Measurements from ENCODE around the gene RSPRY1. TPM values are rescaled to one million over a fixed set of nuclear protein-coding genes. Genes with fewer than 3 reads are reported as not detected.

The RSPRY1 gene
- polyA plus RNA-seq, 2 of the 4 experiments (the other 2 are of a cell fraction): 32.2 to 50.0 TPM

- Histone ChIP-seq H3K27ac (no peak overlapping the region), H3K4me1 (no peaks in the 10 kb centered on the region), H3K4me3 (no peak overlapping the region), H3K4me2 (no peak overlapping the region), H3K9me3 (no peaks in the 10 kb centered on the region)
- DNase-seq (ENCODE audit: low read depth in 1 of 2, low spot score in 1 of 2) (no peak), FAIRE-seq (no peak), ATAC-seq (no peak)
- CTCF ChIA-PET: interaction anchor here (1.2 to 2.8 kb wide), 4 partner anchors 10 to 191 kb away, joined by 3 to 7 read pairs (median 4); partner anchors contain the start of gene CPNE2
- WGBS (ENCODE audit: missing lambda C conversion rate): 89% methylated on average over 4 of the region's 4 CpGs
- TF ChIP-seq EHF (CRISPR knock-in tag; IDR thresholded peaks at IDR 0.05): no peak
- no peak for TF ChIP-seq E2F6 (IDR thresholded peaks at IDR 0.05; ENCODE audit: borderline replicate concordance, low read depth)
- no peak for TF ChIP-seq MAFK (IDR thresholded peaks at IDR 0.05; ENCODE audit: partially characterized antibody)
- no peak for TF ChIP-seq NR3C1 (IDR thresholded peaks at IDR 0.05)
- no peak for TF ChIP-seq ZNF302 (CRISPR knock-in tag; IDR thresholded peaks at IDR 0.05)
- TF ChIP-seq ZC3H11A (IDR thresholded peaks at IDR 0.05): no peak
- POLR2A ChIA-PET: no interaction called here
Measured at GRCh38 chr16:57156351-57156703, 29.8 kb upstream of the RSPRY1 start.

GRCh38 chr16:57157533-57157932, 28.6 kb upstream of the RSPRY1 start:
- ChIA-PET CTCF (interaction anchor here (1.1 to 1.2 kb wide), 2 partner anchors 9 to 11 kb away, joined by 3 read pairs; no protein-coding TSS in a partner anchor), POLR2A (no interaction called here)
- Histone ChIP-seq H3K9me3 (no peaks in the 10 kb centered on the region), H3K4me3 (no peak overlapping the region), H3K27ac (no peak overlapping the region), H3K4me1 (no peaks in the 10 kb centered on the region), H3K4me2 (no peak overlapping the region)
- FAIRE-seq: no peak
- no peak for TF ChIP-seq JUNB (IDR thresholded peaks at IDR 0.05)
- no peak for TF ChIP-seq BCL3 (IDR thresholded peaks at IDR 0.05)
- no peak for TF ChIP-seq SMC3 (IDR thresholded peaks at IDR 0.05)
- no peak for TF ChIP-seq KDM5A (IDR thresholded peaks at IDR 0.05)
- TF ChIP-seq CBX8 (IDR thresholded peaks at IDR 0.05): no peak
- no peak for TF ChIP-seq BHLHE40 (IDR thresholded peaks at IDR 0.05; ENCODE audit: low read depth, low read length)
- TF ChIP-seq GATA3 (IDR thresholded peaks at IDR 0.05; ENCODE audit: borderline replicate concordance): no peak
- TF ChIP-seq HOXB5 (CRISPR knock-in tag; IDR thresholded peaks at IDR 0.05): no peak
- TF ChIP-seq EHF (CRISPR knock-in tag; IDR thresholded peaks at IDR 0.05): no peak
- TF ChIP-seq CTCF (IDR thresholded peaks at IDR 0.05): no peak
- TF ChIP-seq TP53 (CRISPR knock-in tag; IDR thresholded peaks at IDR 0.05): no peak
- no peak for TF ChIP-seq E2F6 (IDR thresholded peaks at IDR 0.05; ENCODE audit: borderline replicate concordance, low read depth)
- no peak for ATAC-seq
- DNase-seq (ENCODE audit: low read depth in 1 of 2, low spot score in 1 of 2): no peak
- WGBS (ENCODE audit: missing lambda C conversion rate): 97% methylated on average over 1 of the region's 1 CpG

GRCh38 chr16:57159447-57159846, 26.7 kb upstream of the RSPRY1 start:
- CTCF ChIA-PET: interaction anchor here (1.0 to 2.3 kb wide), 2 partner anchors 8 to 15 kb away, joined by 5 to 7 read pairs; no protein-coding TSS in a partner anchor
- no peak for FAIRE-seq

More at GRCh38 chr16:57159447-57159846, 26.7 kb upstream of the RSPRY1 start:
- H3K4me3 ChIP-seq: no peak overlapping the region
- no peak for DNase-seq (ENCODE audit: low read depth in 1 of 2, low spot score in 1 of 2)
- no peaks in the 10 kb centered on the region for H3K9me3 ChIP-seq
- no peak for ATAC-seq
- no peaks in the 10 kb centered on the region for H3K4me1 ChIP-seq
- H3K4me2 ChIP-seq: no peak overlapping the region
- no peak overlapping the region for H3K27ac ChIP-seq
- TF ChIP-seq CBX8 (IDR thresholded peaks at IDR 0.05) (no peak), MAFK (IDR thresholded peaks at IDR 0.05; ENCODE audit: partially characterized antibody) (no peak), POLR2A (IDR thresholded peaks at IDR 0.05; ENCODE audit: low read length) (no peak), HOXB5 (CRISPR knock-in tag; IDR thresholded peaks at IDR 0.05) (no peak), ESRRA (IDR thresholded peaks at IDR 0.05; ENCODE audit: borderline replicate concordance, low read length) (no peak), RCOR1 (IDR thresholded peaks at IDR 0.05; ENCODE audit: low read depth, low read length) (no peak), EP300 (IDR thresholded peaks at IDR 0.05) (no peak), JUNB (IDR thresholded peaks at IDR 0.05) (no peak)
- POLR2A ChIA-PET: no interaction called here
- 88% methylated on average over 4 of the region's 4 CpGs for WGBS (ENCODE audit: missing lambda C conversion rate)
